ENCODE results near the gene ZNF329.
A peak's percentile ranks its signal among the peaks of the same experiment; 100 is the strongest.
"Not testable (repeated sequence)": the region's sequence is repeated elsewhere in the genome, so short reads cannot be mapped to it uniquely, and the experiment has no call there.

The ZNF329 gene

DNA sequence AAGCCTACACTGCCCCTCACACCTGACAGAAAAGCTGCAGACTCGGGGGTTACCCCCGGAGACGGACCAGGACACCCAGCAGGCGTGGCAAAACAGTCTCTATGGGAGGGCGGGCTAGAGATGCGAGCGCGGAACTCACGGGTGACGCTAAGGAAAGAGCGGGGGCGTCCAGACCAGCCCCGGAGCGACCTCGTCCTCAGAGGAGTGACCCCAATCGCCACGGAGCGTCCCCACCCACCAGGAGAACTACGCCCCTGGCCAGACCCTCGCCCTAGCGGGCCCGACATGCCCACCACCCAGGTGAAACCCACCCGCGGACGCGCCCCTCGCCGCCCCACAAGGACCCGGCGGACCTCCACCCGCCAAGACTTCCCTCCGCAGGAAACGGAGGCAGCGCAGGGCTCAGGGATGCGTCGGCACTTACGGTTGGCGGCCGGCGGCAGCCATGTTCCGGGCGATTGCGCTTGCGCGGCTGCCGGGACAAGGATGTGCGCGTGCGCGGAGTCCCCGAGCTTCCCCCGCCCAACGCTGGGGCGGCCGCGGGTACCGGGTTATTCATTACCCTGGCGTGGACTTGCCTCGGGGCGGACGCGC lies at the start of gene ZNF329:
Gene ZNF329, minus strand, starts transcription at position 462 of the 594 bp plus-strand sequence. CDS start 21,286 bp downstream, outside the sequence.
- peak; percentile 93 for DNase-seq

DNA sequence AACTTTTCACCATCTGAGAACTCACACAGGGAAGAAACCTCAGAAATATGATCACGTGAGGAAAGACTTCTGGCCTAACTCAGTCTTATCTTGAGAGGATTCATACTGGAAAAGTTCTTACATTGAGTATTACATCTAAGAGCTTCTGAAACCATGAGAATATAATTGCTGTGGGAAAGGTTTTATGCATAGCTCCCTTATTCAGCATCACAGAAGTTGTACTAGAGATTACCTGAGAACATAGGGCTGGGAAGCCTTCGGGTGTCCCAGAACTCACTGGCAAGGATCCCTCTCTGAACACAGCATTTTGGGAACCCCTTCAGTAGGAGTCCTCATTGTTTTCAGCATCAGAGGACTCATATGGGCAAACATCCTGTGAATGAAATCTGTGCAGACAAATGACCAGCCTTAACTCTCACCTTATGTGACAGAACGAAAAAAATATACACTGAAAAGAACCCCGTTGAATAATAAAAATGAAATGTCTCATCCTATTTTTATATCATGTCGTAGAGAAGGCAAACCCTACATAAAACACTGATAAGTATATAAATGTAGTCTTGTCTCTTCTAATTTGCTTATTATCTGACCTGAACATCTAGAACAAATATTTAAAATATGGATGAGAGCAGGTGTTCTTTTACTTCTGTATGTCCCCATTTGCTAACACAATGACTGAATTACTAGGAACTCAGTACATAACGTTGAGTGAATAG lies 46.5 kb upstream of the ZNF329 start:
- DNase-seq, result no peak

DNA sequence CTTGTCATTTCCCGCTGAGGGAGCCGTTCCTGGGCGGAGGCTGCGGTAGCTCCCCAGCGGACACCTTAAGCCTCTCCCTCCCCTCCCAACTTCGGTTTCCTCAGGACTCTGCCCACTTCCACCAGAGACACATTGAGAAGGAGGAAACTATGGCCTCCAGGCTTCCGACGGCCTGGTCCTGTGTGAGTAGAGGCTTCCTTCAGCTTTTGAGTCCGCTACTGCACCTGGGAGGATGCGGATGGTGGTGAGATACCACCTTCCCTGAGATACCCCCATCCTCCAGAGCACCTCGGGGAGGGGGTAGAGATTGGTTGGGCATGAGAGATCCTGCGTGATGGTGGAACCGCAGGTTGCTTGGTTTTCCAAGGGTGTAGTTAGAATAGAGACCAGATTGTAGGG lies 33.2 kb upstream of the ZNF329 start:
- no peak for DNase-seq

DNA sequence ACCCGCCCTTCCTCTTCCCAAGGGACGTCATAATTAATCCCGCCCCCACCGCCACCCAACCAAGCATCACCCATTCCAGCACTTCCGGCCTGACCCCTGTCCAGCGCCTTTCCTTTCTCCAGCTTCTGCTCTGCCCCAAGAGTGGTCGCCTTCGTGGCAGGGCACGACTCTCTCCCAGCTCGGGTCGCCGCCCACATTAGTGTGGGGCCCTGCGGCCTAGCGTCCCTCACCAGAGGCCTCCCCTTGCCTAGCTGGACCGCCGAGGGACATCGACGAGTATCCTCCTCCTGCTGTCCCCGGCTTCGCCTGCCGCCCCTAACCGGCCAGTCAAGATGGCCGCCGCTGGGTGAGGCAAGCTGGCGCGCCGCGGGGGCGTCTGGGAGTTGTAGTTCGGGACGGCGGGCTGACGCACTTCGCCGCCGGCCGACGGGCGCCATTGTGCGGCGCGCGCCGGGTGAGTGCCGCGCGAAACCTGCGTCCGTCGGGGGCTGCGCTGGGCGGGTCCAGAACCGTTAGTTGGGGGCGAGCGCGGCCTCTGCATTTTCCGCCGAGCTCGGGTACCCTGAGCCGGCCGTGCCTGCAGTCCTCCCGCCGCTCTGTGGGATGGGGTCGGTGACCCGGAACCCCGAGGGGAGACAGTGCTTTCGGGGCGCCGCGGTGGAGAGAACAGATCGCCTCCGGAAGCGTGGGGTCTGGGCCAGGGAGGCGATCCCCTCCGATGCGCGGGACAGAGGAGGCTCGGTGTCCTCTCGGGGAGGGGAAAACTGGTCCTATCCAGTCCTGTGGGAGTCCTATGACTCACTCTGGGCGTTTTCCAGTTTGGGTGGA lies 32.6 kb upstream of the ZNF329 start, which contains the start of gene ZNF274:
Gene ZNF274, plus strand, starts transcription at position 73 of the 828 bp plus-strand sequence. CDS start 905 bp downstream, outside the sequence.
- peak; percentile 96 for DNase-seq

DNA sequence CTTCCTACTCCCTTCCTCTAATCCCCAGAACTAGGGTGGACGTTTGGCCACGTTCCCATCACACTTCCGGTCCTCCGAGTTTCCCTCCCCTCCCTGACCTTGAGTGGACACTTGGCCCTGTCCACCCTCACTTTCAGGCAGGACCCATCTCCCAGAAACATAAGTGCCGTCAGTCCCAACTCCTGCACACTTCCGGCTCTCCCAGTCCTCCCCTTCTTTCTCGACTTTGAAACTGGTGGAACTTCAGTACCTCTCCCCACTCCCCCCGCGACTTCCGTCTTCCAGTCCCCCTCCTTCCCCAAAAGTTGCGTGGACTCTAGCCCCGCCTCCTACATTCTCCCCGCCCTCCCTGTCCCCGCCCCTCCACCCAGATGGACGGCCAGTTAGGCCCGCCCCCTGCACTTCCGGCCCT lies 32.0 kb upstream of the ZNF329 start:
- no peak for DNase-seq

DNA sequence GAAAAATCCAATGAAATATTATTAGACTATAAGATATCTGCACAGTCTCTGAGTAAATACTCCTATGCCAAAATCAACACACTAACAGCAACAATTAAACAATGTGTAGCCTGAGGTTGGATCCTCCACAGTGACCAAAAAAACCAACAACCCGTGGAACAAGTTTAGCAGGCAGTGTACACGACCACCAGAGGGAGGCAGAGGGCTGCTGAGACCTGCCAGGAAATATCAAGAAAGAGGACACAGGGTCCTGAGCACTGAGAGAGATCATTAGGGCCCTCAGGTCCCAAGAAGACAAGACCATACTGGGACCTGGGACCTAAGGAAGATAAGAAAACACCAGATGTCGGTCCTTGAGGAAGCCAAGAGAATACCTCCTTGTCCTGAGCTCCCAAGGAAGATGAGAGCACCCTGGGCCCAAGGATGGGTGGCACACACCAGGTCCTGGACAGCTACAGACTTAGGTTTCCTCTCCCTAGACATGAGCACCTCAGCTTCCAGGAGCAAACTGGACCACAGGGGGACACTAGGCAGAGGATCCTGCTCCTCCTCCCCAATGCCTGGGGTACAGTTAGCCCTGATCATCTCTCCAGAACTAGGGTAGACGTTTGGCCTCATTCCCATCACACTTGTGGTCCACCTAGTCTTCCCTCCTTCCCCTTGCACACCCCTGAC lies 31.4 kb upstream of the ZNF329 start:
- peak; percentile 72 for DNase-seq

DNA sequence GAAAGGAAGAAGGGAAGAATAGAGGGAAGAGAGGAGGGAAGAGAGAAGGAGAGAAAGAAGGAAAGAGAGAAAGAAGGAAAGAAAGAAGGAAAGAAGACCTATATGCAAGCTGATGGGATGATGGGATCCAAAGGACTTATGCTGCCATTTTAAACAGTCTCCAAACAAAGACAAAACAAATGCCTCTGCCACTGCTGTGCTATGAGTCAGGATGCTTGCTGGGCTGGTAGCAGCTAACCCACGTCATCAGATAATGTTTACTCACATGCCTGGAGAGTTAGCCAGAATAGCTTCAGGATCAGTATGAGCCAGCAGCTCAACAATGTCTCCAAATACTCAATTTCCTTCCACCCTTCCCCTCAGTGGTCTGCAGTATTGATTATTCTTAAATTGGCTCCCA lies 20.3 kb upstream of the ZNF329 start:
- no peak for DNase-seq

DNA sequence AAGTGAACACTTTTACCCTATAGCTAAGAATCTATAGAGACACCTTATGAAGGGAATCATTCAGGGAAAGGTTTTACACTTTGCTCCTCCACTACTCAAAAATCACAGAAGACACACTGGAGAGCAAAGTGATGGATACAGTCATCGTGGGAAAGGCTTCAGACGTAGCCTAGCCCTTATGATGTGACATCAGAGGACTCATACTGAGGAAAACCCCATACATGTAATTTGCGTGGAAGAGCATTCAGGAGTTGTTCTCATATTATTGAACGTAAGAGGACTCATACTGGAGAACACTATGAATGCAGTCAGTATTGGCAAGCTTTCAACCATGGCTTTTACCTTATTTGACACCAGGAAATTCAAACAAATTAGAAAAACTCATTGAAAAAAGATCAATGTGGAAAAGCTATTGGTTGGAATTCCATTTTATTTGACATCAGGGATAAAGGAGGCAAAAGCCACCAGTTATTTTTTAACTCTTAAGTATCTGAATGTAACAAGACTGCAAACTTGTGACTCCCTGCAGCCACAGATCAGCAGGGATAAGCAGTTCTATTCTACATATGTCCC lies 16.2 kb upstream of the ZNF329 start:
- no peak for DNase-seq

DNA sequence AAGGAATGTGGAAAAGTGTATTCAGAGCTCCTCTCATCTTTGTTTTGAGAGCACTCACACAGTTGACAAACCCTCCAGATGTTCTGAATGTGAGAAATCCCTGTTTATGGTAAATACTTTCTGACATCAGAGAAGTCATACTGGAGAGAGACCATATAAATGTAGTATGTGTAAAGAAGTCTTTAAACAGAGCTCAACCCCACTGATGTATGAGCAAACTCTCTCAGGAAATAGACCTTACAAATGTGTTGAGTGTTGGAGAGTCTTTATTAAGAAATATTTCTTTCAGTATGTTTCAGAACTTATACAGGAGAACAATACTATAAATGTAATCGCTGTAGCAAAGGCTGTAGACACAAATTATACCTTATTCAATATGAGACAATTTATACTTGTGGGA lies 15.7 kb upstream of the ZNF329 start:
- no peak for DNase-seq

DNA sequence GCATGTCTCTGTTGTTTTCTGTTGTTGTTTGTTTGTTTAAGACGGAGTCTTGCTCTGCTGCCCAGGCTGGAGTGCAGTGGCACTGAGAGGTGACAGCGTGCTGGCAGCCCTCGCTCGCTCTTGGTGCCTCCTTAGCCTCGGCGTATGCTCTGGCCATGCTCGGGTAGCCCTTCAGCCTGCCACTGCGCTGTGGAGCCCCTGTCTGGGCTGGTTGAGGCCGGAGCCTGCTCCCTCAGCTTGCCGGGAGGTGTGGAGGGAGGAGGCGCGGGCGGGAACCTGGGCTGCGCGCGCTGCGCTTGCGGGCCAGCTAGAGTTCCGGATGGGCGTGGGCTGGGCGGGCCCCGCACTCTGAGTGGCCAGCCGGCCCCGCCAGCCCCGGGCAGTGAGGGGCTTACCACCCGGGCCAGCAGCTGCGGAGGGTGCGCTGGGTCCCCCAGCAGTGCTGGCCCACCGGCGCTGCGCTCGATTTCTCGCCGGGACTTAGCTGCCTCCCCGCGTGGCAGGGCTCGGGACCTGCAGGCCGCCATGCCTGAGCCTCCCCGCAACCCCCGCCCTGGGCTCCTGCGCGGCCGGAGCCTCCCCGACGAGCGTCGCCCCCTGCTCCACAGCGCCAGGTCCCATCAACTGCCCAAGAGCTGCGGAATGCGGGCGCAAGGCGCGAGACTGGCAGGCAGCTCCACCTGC lies 6.6 kb upstream of the ZNF329 start:
- no peak for DNase-seq

DNA sequence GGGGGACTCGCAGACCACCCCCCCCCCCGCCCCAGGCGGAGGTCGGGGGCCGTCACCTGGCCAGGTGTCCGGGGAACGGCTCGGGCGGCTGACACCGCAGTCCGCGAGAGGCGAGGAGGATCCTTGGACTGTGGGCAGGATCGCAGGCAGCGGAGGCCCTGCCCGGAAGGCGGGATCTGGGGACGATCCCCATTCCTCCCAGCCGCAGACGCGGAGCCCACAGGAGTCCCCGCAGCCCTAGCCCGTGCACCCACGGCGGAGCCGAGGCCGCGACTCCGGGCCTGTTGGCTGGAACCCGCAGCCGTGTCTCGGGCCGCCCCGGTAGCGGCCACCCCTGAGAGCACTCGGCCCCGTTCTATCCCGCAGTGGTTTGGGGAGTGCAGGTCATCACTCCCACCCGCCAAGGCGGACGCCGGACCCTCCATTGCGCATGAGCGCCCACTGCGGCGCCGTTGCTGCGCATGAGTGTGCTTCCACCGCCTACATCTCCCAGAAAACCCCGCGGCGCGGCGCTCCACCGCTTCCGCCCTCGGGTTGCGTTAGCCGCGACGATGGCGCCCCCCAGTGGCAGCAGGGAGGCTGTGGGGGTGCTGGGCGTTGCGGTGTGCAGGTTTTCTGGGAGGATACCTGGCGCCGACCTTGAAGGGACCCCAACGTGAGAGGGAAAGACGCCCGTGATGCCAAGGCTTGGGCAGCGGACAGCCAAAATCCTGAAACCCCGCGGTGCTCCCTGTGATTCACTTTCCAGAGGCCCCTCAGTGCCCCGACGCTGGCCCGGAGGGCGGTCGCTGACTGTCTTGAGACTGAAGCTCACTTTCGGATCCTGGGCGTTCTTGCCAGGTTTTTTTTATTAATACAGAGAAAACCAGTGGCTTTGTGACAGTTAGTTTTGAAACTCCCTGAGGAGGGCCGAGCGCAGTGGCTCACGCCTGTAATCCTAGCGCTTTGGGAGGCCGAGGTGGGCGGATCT lies 4.4 kb upstream of the ZNF329 start:
- peak; percentile 99 for DNase-seq

DNA sequence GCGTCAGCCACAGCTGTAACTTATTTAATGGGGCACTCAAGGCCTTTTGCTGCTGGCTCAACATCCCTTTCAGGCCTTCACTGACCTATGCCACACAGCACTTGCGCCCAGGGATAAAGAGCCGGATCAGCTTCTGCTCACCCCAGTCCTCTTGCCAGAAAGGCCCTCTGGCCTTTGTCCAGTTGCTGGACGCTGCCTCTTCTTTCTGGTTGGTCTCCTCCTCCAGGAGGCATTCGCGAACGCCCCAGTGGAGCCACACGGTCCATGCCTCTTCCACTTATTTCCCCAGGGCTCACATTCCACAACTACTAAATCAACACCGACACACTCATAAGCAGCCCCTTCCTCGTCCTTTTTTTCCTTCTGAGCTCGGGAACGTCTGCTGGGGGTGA lies 3.7 kb upstream of the ZNF329 start:
- DNase-seq, result no peak

DNA sequence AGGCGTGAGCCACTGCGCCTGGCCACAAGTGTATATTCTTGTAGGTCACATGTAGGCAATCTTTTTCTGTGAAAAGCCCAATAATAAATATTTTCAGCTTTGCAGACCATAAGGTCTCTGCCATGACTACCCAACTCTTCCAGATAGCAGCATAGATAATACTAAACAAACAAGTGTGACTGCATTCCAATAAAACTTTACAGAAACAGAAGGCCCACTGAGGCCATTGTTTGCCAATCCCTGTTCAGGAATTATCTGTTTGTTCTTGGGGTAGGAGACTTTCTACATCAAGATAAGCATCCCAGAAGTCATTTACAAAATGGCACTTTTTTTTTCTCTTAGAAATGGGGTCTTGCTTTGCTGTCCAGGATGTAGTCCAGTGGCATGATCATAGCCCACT lies 2.8 kb upstream of the ZNF329 start:
- DNase-seq, result no peak

DNA sequence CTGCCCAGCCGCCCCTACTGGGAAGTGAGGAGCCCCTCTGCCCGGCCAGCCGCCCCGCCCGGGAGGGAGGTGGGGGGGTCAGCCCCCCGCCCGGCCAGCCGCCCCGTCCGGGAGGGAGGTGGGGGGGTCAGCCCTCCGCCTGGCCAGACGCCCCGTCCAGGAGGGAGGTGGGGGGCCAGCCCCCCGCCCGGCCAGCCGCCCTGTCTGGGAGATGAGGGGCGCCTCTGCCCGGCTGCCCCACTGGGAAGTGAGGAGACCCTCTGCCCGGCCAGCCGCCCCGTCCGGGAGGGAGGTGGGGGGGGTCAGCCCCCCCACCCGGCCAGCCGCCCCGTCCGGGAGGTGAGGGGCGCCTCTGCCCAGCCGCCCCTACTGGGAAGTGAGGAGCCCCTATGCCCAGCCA lies 3.1 kb downstream of the ZNF329 start:
- not testable (repeated sequence) for DNase-seq

DNA sequence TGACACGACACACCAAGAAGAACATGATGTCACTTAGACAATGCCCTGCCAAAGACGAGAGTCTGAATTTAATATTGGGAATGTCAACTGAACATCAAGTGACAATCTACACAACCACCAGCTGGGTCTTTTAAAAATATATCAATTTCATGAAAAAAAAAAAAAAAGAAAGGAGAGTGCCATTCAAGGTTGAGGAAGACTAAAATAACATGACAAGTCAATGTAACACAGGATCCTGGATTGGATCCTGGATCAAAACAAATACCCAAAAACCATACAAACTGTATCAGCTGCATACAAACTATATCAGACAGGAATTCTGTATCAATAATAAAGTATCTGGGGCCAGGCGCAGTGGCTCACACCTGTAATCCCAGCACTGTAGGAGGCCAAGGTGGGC lies 4.7 kb downstream of the ZNF329 start:
- no peak for DNase-seq

DNA sequence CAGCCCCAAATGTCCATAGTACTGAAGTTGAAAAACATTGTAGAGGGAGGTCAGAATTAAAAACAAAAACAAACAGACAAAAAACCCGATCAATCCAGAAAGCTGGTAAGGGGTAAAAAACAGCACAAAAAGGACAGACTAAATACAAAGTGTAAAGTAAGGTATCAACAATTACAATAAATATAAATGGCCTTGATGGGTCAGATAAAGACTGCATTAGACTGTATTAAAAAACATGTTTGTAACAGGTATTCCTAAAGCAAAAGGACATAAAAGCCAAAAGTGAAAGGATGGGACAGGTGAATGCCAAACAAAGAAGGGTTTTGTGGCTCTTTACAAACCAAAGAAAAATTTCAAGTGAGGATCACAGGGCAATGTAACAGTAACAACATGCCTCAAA lies 16.3 kb downstream of the ZNF329 start:
- DNase-seq, result no peak

DNA sequence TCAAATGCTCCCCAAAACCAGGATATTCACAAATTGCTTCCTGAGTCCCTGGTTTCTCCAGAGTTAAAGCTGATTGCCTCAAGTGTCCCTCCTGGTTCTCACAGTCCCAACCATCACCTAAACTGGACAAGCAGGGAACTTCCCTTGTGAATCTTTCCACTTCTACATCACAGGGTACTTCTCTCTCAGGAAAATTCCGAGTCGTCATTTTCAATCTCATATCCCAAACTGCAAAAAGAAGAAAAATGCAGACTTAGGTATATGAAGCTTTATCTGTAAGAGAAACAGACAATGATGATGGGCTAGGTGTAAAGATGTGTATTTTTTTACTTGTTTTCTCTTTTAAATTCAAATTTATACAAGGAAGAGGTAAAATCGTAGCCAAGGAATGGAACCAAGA lies 21.3 kb downstream of the ZNF329 start:
- no peak for DNase-seq

DNA sequence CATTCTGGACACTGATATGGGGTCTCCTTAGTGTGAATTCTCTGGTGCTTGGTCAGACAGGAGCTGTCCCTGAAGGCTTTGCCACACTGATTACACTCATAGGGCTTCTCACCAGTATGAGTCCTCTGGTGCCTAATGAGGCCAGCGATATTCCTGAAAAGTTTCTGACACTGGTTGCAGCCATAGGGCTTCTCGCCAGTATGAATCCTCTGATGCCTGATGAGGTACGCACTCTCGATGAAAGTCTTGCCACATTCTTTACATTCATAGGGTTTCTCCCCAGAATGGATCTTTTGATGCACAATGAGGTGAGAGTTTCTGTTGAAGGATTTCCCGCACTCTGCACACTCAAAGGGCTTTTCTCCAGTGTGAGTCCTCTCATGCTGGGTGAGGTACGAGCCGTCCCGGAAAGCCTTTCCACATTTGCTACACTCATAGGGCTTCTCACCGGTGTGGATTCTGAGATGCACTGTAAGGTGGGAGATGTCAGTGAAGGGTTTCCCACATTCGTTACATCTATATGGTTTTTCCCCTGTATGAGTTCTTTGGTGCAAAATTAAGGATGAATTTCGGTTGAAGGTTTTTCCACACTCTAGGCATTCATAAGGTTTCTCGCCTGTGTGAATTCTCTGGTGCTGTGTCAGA lies 22.4 kb downstream of the ZNF329 start:
- no peak for DNase-seq

DNA sequence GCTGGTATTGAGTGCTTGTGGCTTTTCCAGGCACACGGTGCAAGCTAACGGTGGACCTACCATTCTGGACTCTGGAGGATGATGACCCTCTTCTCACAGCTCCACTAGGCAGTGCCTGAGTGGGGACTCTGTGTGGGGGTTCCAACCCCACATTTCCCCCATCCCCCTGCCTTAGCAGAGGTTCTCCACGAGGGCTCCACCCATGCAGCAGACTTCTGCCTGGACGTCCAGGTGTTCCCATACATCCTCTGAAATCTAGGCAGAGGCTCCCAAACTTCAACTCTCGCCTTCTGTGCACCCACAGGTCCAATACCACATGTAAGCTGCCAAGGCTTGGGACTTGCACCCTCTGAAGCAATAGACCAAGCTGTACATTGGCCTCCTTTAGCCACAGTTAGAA lies 27.2 kb downstream of the ZNF329 start:
- DNase-seq, result no peak

DNA sequence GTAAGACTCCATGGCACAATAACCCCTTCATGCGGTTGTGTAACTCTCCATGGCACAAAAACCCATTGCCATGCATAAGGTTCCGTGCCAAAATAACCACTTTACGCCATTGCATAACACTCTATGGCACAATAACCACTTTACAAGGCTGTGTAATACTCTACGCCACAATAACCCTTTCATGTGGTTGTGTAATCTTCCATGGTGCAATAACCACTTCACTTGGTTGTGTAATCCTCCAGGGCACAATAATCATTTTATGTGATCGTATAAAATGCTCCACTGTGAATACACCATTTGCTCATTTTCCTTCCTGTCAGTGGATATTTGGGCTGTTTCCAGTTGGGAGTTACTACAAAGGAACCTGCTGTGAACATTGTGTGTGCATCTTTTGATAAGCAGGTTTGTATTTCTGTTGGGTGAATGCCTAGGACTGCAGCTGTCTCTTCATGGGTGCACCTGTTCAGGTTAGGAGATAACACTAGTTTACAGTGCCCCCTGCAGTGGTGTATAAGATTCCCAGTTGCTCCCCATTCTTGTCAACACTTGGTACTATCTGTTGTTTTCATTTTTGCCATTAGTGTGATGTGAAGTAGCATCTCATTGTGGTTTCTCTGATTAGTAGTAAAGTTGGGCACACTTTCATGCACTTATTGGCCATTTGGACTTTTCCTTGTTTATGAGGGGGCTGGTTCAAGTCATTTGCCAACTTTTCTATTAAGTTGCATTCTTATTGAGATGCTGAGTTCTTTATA lies 31.4 kb downstream of the ZNF329 start:
- DNase-seq, result no peak

Data from activated naive CD4-positive, alpha-beta T cell treated with anti-CD3 and anti-CD28 coated beads, Interleukin-2, amount 50 U/mL, for 16 hours (primary cell).